Measurements from ENCODE around the gene HRH2.

Gene HRH2

DNA sequence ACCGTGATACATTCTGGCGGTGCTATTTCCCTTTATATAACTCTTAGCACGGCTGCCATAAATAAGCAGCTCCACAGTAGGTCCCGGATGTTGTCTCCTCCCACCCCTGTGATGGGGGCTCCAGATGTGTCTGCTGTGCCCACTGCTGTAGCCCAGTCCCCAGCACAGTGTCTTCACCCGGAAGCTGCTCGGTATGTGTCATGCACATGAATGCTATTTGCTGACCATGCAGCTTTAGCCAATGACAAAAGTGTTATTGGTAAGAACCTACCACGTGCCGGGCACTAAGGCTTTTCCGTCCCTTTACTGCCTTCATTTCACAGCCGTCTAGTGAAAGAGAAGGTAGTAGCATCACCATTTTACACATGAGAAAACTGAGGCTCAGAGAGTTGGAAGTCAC lies 20.2 kb downstream of the HRH2 start:
- no peak for DNase-seq

DNA sequence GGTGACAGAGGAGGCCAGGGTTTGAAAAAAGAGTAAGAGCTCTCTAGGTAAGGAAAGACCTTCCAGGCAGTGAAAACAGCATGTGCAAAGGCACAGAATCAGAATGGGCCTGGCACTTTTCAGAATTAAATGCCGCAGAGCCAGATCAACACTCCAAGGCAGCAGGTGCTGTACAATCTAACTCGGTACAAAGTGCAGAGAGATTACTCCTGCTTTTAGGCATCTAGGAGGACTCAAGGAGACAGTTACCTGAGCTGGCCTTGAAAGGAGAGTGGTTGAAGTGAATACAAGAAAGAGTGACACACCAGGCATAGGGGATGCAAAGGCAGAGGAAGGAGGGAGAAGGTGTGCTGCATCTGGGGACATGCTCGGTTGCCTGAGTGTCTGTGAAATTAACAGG lies 21.5 kb downstream of the HRH2 start:
- no peak for DNase-seq

DNA sequence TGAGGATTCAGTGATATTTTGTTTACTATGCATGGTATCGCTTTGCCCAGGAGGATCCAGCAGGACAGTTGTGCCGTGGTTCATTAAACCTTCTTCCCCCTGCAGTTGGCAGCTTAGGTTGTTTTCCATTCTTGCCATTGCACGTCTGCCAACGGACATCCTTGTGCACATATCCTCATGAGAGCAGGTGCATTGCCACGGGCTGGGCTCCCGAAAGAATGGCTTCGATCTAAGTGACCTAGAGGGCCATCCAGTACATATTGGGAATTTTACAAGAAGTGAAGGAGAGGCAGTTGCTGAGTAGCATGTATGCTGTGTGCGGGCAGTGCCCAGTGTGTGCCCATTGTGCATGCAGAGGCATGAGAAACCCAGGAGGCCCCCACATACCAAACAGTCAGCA lies 22.1 kb downstream of the HRH2 start:
- DNase-seq, result no peak

DNA sequence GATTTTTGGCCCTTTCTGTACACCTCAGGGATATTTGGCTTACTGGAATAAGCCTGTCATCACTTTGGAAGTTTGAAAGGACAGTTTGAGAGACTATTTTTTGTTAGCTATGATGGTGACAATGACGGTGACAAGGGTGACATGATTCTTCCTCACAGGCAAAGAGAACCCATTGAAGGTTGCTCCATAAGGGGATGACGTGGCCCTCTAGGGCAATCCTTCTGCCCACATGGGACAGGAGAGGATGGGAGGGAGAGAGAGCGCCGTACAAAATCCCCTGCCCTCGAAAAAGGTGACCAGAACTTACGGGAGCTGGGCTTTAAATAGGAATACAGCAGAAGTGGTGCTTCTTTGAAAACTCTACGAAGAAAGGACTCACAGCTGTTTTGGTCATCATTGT lies 22.6 kb downstream of the HRH2 start:
- DNase-seq, result no peak

DNA sequence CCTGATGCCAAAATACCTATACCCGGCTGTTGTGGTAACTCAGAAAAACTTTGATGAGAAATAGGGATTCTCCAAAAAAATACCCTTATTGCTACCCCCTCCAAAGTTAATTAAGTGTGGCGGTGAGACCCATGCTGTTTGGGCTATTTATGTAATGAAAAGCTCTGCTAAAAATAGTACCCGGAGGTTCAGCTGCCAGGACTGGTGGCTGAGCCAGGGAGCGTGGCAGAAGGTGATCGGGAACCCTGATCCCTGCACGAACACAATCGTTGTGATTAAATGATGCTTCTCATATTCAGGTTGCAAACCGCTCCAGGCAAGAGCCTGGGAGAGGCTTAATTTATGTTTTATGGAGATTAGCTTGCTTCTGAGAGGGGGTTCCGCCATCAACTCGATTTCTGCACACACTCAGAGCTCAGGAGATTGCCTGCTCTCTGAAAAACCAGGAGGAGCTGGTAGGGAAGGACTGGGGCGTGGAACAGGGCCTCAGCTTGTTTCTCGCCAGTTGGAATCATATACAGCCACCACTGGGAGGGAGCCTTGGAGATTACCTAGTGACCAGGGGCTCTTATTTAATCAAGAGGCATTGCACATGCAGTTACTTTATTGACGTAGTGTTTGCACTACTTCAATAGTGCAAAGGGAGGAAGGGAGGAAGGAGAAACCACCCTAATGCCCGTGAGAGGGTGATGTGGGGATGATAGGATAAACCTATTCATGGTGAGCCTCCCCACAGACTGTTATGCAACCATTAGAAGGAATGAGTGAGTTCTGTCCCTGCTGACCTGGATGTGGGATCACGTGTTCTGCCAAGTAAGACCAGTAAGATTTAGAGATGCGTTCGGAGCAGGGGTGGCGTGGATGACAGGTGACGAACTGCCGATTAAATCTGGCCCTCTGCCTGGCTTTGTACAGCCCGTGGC lies 23.4 kb downstream of the HRH2 start:
- no peak for DNase-seq

DNA sequence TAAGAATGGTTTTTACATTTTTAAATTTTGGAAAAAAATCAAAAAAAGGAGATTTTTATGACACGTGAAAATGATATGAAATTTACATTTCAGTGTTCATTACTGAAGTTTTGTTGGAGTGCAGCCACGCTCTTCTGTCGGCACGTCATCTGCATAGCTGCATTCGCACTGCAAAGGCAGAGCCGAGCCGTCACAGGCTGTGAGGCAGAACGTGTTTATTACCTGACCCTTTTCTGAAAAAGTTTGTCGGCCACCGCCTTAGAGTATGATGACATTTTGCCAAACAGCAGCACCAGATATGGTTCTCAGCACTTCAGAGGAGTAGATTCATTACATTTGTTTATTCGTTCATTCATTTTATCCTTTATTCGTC lies 24.1 kb downstream of the HRH2 start:
- no peak for DNase-seq

DNA sequence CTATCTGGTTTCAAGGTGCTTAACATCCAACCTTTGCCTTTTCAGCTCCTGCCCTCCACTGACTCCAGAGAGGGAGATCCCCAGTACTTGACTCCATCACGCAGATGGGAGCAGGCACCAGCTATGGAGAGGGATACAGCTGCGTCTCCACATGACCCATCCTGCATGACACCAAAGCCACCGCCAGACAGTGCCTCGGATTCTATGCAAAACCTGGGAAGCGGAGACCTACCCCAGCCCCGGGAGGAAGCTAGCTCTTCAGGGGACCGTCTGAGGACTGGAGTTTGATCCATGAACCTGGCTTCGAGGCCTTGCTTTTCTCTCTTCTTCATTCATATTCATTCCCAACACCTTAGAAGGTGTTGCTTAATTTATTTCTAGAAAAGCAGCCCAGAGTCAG lies 24.8 kb downstream of the HRH2 start:
- DNase-seq, result no peak

DNA sequence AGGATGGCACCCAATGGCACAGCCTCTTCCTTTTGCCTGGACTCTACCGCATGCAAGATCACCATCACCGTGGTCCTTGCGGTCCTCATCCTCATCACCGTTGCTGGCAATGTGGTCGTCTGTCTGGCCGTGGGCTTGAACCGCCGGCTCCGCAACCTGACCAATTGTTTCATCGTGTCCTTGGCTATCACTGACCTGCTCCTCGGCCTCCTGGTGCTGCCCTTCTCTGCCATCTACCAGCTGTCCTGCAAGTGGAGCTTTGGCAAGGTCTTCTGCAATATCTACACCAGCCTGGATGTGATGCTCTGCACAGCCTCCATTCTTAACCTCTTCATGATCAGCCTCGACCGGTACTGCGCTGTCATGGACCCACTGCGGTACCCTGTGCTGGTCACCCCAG lies 25.4 kb downstream of the HRH2 start:
- DNase-seq, result no peak

DNA sequence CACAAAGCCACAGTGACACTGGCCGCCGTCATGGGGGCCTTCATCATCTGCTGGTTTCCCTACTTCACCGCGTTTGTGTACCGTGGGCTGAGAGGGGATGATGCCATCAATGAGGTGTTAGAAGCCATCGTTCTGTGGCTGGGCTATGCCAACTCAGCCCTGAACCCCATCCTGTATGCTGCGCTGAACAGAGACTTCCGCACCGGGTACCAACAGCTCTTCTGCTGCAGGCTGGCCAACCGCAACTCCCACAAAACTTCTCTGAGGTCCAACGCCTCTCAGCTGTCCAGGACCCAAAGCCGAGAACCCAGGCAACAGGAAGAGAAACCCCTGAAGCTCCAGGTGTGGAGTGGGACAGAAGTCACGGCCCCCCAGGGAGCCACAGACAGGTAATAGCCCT lies 26.1 kb downstream of the HRH2 start:
- no peak for DNase-seq

DNA sequence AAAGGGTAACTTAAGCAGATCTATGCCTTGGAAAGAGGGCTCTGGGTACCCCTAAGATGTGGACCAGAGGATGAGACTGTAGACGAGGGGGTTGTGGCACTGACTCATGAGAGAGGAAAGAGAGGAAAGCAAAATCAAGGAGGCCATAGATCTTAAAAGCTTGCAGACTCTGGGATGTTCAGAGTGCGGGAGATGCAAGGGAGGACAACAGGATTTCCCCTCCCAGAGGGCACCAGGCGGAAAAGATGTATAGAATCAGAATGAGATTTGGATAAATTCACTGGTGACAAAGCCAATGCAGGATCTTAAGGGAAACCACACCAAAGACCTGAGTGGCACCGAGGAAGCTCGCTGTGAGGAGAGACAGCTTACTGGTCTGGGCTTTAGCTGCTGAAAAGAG lies 27.1 kb downstream of the HRH2 start:
- no peak for DNase-seq

DNA sequence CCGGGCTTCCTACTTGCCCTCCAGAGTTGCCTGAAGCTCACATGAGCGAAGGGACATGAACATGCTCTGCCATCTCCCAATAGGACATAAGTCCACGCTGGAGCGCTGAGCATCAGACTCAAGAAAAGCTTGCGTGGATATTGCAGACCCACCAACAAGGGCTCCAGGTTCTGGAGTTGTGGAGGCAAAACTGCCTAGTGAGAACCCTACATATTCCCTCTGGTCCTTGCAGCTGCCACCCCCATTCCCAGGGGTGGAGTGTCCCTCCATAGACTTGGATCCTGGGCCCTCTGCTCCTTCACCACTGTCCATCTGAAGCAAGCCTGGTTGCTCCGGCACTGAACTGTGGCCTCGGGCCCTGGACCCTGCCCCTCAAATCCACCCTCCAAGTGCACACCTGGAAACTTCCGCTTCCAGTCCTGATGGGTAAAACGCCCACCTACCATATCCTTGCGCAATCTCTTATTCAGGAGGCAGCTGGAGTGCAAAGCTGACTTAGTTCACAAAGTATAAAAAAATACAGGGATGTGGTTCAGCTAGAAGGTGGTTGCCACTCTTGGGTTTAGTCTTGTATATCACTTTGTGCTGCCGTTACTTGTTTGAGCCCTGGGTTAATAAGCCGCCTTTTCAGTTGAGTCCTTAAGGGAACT lies 28.0 kb downstream of the HRH2 start:
- DNase-seq, result no peak

DNA sequence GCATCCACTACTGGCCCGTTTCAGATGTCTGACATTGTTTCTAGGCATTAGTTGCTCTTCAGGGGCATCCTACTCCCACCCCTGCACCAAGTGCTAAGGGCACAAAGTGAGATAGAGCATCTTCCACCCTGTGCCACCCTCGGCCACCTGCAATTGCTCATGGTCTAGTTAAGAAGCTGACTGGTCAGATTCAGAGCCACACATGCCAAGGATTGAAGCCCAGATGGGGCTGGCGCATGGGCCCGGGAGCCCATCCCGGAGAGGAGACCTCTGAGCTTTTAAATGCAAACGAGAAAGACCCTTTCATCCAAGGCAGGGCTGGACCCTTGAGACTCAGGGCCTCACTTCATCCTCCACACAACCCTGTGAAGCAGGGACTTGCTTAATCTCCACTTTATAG lies 28.5 kb downstream of the HRH2 start:
- no peak for DNase-seq

DNA sequence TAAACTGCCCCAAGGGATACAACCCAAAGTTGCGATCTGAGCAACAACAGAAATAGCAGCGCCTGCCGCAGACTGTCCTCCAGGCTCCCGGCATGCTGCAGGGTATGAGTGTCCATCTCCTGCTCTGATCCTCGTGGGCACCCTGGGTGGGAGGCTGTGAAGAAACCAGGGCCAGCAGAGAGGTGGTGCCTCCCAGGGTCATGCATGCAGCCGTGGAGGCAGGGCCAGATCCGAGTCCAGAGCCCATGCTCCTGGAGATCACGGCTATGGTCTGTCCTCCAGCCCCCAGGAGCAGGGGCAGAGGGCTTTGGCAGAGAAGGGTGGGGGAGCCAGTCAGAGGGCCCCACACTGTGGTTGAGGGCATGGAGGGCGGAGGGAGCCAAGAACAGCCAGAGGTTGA lies 29.0 kb downstream of the HRH2 start:
- no peak for DNase-seq

DNA sequence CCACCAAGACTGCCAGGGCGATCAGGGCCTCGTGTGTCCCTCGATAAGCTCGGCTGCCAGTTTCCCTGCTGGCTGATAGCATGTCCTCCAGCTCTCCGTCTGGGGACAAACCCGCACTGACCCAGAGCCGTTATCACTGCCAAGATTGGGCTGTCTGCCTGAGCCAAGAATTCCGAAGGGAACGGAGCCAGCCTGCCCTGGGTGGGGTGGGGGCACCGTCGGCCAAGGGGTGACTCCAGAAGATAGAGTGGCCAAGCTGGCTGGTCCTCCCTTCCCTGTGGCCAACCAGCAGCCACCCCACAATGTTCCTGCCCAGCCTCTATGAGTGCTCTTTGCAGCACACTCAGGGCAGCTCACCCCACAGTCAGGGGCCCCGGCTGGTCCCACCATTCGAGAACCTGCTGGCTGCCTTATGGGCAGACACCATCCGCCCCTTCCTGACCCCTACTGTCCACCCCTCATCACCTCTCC lies 29.4 kb downstream of the HRH2 start:
- no peak for DNase-seq

DNA sequence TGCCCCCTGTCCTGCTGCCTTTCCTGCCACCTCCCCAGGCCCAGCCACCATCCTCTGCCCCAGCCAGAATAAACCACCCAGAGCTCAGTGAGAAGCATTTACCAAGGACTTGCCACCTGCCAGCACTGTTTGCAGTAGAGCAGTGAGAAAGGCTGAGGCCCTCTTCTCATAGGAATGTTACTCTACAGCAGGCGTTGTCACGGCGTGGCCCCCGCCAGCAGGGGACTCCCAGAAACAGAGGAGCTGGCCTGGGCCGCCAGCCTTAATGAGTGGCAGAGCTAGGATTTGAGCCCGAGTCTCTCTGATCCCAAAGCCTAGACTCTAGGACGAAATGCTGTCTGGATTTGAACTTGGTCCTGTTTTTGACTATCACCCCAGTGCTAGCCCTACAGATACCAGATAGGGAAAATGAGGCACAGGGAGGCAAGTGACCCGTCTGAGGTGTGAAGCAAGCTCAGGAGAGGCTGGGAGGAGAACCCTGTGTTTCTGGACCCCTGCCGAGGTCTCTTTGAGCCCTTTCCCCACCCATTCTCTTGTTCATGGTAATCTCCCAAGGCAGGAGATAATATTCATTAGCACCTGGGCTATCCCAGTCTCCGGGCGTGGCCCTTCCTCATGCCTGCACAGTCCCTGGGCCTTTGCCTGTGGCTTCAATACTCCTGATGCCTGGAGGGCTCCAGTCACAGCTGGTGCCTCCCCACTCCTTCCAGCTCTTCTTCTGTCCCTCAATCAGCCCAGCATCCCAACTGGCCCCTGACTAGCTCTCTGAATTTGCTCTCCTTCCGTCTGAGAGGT lies 30.7 kb downstream of the HRH2 start:
- no peak for DNase-seq

DNA sequence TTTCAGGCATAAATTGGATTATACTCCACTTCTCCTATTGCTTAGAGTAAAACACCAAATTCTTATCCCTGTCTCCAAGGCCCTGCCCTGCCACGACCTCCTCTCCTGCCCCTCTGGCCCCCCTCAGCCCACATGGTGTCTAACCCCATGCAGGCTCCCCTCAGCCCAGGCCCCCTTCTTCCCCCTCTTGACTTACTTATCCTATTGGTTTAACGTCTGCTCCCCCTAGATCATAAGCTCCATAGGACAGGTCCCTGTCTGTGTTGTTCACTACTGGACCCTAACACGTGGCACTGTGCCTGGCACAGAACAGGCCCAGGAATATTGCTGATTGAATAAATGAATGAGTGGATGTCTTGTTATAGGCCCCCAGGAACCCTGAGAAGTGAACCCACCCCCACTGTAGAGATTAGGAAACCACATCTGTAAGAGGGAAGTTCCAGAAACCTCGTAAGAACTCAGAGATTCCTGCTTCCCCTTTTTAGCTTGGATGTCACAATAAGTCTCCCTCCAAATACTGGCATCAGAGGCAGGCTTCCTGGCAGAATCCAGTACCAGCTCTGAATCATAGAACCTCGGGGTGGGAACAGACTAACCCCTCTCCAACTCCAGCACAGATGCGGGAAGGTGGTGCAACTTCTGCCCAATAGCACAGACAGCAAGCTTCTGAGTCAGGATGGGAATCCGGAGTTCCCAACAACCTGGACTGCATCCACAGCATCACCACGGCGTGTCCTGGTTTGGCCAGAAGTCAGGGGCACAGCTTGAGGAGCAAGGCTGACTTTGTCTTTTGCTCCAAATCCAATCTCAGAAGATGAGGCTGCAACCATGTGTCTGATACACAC lies 31.5 kb downstream of the HRH2 start:
- DNase-seq, result no peak

DNA sequence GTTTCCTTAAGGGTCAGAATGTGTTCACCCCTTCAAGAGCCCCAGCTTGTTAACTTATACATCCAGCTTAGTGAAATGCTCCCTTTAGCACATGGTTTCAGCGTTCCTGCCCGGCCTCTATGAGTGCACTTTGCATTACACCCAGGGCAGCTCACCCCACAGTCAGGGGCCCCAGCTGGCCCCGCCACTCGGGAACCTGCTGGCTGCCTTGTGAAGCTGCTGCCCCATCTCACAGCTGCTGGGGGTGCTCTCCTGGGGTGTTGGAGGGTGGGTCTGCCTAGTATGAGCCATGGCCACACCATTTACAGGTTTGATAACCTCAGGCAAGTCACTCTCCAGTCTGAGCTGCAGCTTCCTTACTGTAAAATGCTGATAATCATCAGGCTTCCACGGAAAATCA lies 32.2 kb downstream of the HRH2 start:
- DNase-seq, result no peak

DNA sequence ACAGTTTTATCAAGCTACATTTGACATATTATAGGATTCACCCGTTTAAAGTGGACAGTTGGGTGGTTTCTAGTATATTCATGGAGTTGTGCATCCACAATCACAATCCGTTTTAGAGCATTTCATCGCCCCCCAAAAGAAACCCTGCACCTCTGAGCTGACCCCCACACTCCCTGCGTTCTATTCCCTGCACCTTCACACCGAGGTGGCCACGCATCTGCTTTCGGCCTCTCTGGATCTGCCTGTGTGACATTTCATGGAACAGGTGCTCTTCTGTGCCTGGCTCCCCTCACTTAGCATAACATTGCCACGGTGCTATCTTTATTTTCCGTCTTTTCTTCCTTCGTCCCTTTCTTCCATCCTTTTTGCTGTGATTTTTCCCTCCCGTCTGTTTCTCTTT lies 32.7 kb downstream of the HRH2 start:
- no peak for DNase-seq

DNA sequence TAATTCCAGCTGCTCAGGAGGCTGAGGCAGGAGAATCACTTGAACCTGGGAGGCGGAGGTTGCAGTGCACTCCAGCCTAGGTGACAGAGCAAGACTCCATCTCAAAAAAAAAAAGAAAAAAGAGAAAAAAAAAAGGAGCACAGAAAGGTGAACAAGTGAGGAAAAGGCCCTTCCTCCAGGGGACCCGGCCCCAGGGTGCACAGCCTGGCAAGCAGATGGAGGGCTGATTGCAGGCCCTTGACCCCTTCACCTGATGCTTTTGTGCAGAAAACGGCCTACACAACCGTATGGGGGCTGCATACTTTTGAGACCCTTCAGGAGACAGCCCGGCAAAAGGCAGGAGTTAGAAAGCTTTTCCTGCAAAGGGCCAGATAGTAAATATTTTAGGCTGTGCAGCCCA lies 33.9 kb downstream of the HRH2 start:
- DNase-seq, result no peak

DNA sequence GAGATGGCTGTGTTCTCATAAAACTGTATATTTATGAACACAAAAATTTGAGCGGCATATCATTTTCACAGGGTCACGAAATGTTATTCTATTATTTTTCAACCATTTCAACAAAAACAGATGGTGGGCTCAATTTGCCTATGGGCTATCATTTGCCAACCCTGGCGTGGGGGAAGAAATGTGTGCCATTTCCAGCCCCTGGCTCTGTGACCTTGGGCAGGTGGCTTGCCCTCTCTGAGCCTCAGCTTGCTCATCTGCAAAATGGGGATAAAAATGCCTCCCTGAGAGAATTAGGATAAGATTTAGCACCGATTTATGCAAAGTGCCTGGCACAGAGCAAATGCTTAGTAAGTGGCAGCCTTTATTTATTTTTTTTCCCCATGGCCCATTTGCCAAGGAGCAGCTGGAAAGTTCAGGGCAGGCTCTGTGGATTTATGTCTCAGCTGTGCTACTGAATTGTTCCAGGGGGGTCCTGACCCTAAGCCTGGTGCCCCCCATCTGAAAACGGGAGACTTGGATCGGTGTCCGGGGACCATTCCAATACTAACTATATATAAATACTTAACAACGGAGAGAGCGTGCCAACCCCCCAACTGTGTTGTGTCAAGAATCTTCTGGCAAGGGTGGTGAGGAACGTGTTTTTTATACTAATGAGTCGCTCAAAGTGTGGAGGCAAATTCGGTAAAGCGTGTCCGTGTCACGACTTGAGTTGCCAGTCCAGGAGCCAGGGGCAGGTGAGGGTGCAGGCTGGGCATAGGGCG lies 34.5 kb downstream of the HRH2 start:
- DNase-seq, result no peak

DNA sequence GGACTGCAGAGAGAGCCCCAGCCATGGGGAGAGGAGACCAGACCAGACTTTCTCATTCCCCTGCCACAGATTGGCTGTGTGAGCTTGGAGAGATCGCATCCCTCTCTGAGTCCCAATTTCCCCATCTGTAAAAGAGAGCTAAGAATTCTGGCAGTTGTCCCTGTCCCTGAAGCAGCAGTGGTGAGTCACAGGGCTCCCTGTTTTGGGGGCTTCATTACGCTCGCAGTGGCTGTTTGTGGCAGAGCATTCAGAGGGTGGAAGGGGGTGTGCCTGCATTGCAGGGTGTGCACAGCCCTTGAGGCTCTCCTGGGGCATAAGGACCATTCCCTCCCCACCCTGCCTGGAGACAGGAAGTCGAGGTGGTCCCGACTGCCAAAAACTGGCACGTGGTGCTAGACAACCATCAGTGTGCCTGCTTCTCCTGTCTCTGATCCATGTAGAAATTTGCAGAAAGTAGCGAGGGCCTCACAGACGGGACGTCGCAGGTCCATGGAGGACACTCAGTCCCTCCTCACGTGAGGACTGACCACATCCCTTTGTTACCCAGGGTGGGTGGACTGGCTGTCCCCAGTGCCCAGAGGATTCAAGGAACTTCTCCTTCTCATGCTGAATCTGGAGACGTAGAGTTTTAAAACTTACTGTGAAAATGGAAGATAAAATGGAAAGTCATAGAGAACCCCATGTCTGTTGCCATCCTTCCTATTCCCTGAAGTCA lies 35.3 kb downstream of the HRH2 start:
- no peak for DNase-seq

Data from activated CD4-positive, alpha-beta T cell treated with anti-CD3 and anti-CD28 coated beads, Interleukin-2, amount 50 U/mL, for 1 hour (primary cell).